Ovary (tissue), 9 donors: ENCODE data around the gene TMEM222. TPM values are rescaled to one million over a fixed set of nuclear protein-coding genes. Genes with fewer than 3 reads are reported as not detected.
A peak's percentile ranks its signal among the peaks of the same experiment; 100 is the strongest.

Experiments
- DNase-seq, 5 donors: peaks; one replicate each; pipeline ENCODE4 v3.0.0-alpha.2; 2019 to 2020
- H3K27ac ChIP-seq, 2 donors: fragments of 200-600 bp; one replicate each; pipeline versions ENCODE4 v1.5.1 to v1.8.0; 2019 to 2022
- H3K27me3 ChIP-seq: fragments of 200-600 bp; one replicate; pipeline ENCODE4 v1.8.0; 2022
- H3K36me3 ChIP-seq: fragments of 200-600 bp; sonication (generic); one replicate; pipeline ENCODE4 v1.5.1; 2019
- H3K4me1 ChIP-seq: one replicate; pipeline ENCODE4 v1.8.1; 2013; ENCODE audit warnings: mild to moderate bottlenecking, moderate library complexity; ENCODE audit not compliant: insufficient read depth
- H3K4me3 ChIP-seq: fragments of 200-600 bp; sonication (generic); one replicate; pipeline ENCODE4 v1.5.1; 2017
- H3K9me3 ChIP-seq, 2 donors: fragments of 200-600 bp in 1 of 2; sonication (generic) in 1 of 2; one replicate each; pipeline versions ENCODE4 v1.5.1 to v1.8.1; 2013 to 2019; ENCODE audit warnings: mild to moderate bottlenecking in 1 of 2, moderate library complexity in 1 of 2
- EP300 ChIP-seq: sonication (generic); formaldehyde crosslinking; IDR thresholded peaks from one replicate; pipeline ENCODE4 v1.6.1; 2017; ENCODE audit warnings: antibody characterized with exemption
- POLR2A ChIP-seq: fragments of 450-650 bp; IDR thresholded peaks from one replicate; pipeline ENCODE4 v1.6.1; 2017; ENCODE audit warnings: antibody characterized with exemption, mild to moderate bottlenecking, moderate library complexity
- WGBS, 3 donors: extraction: QIAGEN DNeasy Blood & Tissue Kit in 1 of 3; methylation state at CpG; one replicate each; pipeline versions ENCODE4 v1.1.5 to v1.1.7; 2013 to 2017; 5-methylcytosine and 5-hydroxymethylcytosine counted together
- intact Hi-C, 4 donors: fragments of 100-400 bp; cut with DNase I; formaldehyde crosslinking; loops; one replicate each; pipeline versions ENCODE4 v1.11.0 to v1.15.1; 2022 to 2023
- polyA plus RNA-seq, 2 donors: library from polyadenylated mRNA; stranded (reverse); fragments of 200-250 nt in 1 of 2; fragments of 350-450 nt in 1 of 2; fragmentation: Illumina TruSeq in 1 of 2; extraction: RNeasy Lipid Tissue Mini Kit (QIAGEN cat#74804) in 1 of 2; gene quantifications; one replicate each; pipeline ENCODE4 v1.2.3, GENCODE V29; 2013 to 2014
- total RNA-seq, 7 donors: library from RNA; depleted of rRNA in 2 of 7; stranded (reverse); fragments of >200 nt in 2 of 7; fragmentation: NEBNext Ultra II Directional in 3 of 7; extraction: Animal tissue kit (Norgen Biotek cat#: 25700) in 3 of 7; gene quantifications; one replicate each; pipeline versions ENCODE4 v1.1.0 to v1.2.4, GENCODE V29; 2016 to 2023
- TF ChIP-seq, protein P1 (sequence below), 3 donors: fragments of 450-650 bp in 2 of 3; fragments of 200-600 bp in 1 of 3; IDR thresholded peaks; one replicate each; pipeline versions ENCODE4 v1.5.1 to v1.8.0; 2016 to 2022; ENCODE audit warnings: antibody characterized with exemption in 3 of 3, mild to moderate bottlenecking in 1 of 3
- donor health status: DM: no; HTN: no; CAD: no; lungs with moderate emphysema.
- donor health status: DM: no; HTN: no; CAD: no.
- donor health status: Bipolar disorder and iron deficiency.
- donor health status: DM: yes; HTN: yes; CAD: no.
- donor health status: DM: no; HTN: no; CAD: no.
- donor health status: DM: yes; HTN: yes; CAD: no.

The TMEM222 gene
- total and polyA plus RNA-seq, 9 donors, result 12.9 to 52.5 (median 36.5) TPM

DNA sequence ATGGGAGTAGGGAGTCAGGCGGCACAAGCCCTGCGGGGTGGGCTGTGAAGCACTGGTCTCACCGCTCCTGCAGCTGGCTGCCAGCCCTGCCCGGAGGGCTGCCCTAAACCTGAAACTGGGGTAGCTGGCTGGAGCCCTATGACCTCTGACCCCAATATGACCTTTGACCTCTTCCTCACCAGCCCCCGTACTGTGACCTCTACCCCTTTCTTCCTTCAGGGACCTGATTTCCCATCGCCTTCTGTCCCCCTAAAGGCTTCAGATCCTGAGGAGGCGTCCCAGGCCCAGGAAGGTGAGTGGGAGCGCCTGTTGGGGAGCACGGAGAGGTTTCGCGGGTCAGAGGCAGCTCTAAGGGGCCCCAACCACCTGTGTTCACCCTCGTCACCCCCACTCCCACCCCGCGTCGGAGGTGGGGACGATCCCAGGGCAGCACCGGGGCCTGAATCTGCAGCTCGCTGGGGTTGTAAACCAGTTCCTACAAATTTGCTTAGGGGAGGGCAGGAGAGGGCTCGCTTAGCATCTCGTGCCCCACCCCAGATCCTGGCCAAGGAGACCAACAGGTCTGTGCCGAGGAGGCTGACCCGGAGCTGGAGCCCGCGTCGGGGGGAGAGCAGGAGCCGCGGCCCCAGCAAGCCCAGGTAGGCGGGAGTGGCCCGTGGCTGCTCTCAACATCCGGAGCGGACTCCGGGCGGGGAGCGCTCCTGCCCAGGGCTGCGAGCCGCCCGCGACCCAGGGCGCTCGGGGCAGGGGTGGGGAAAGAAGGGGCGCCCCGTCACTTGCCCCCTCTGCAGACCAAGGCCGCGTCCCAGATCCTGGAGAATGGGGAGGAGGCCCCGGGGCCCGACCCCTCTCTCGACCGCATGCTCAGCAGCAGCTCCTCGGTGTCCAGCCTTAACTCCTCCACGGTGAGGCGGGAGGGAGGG lies 27.2 kb downstream of the TMEM222 start:
- Histone ChIP-seq H3K36me3 (no peaks in the 10 kb centered on the region), H3K27me3 (no peaks in the 10 kb centered on the region), H3K27ac (no peak overlapping the region), H3K4me3 (peak overlapping the region; percentile 45), H3K9me3 (no peaks in the 10 kb centered on the region), H3K4me1 (peaks cover 8% of the 10 kb centered on the region)
- 19 to 27% (median 20%) methylated on average over 44 to 51 of the region's 51 CpGs for WGBS, 3 donors
- TF ChIP-seq POLR2A (no peak), EP300 (no peak)
- TF ChIP-seq, protein P1, sequence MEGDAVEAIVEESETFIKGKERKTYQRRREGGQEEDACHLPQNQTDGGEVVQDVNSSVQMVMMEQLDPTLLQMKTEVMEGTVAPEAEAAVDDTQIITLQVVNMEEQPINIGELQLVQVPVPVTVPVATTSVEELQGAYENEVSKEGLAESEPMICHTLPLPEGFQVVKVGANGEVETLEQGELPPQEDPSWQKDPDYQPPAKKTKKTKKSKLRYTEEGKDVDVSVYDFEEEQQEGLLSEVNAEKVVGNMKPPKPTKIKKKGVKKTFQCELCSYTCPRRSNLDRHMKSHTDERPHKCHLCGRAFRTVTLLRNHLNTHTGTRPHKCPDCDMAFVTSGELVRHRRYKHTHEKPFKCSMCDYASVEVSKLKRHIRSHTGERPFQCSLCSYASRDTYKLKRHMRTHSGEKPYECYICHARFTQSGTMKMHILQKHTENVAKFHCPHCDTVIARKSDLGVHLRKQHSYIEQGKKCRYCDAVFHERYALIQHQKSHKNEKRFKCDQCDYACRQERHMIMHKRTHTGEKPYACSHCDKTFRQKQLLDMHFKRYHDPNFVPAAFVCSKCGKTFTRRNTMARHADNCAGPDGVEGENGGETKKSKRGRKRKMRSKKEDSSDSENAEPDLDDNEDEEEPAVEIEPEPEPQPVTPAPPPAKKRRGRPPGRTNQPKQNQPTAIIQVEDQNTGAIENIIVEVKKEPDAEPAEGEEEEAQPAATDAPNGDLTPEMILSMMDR (IDR thresholded peaks at IDR 0.05), result no peak
- peak in 1 of 5 donors; percentile 35 for DNase-seq
- intact Hi-C loops, result no loop called here

- TF ChIP-seq EP300 (no peak), POLR2A (no peak)
- TF ChIP-seq, protein P1 (IDR thresholded peaks at IDR 0.05), result peak in 1 of 3 donors; percentile 6
- Histone ChIP-seq H3K36me3 (no peaks in the 10 kb centered on the region), H3K4me1 (peaks cover 8% of the 10 kb centered on the region), H3K4me3 (peak overlapping the region; percentile 45), H3K9me3 (no peaks in the 10 kb centered on the region), H3K27me3 (no peaks in the 10 kb centered on the region), H3K27ac (no peak overlapping the region)
- peak; percentile 63 to 79 (median 66) for DNase-seq
- 5 to 7% (median 5%) methylated on average over 65 to 84 of the region's 84 CpGs for WGBS, 3 donors
- intact Hi-C loops, result loop anchor here in 2 of 4 donors (2.0 to 10.0 kb wide), 2 partner anchors 27 to 45 kb away; partner anchors contain the start of gene TMEM222 (in 1 of the 2)
These were observed 28.1 kb downstream of the TMEM222 start for GRCh38 chr1:27349784-27350662.

DNA sequence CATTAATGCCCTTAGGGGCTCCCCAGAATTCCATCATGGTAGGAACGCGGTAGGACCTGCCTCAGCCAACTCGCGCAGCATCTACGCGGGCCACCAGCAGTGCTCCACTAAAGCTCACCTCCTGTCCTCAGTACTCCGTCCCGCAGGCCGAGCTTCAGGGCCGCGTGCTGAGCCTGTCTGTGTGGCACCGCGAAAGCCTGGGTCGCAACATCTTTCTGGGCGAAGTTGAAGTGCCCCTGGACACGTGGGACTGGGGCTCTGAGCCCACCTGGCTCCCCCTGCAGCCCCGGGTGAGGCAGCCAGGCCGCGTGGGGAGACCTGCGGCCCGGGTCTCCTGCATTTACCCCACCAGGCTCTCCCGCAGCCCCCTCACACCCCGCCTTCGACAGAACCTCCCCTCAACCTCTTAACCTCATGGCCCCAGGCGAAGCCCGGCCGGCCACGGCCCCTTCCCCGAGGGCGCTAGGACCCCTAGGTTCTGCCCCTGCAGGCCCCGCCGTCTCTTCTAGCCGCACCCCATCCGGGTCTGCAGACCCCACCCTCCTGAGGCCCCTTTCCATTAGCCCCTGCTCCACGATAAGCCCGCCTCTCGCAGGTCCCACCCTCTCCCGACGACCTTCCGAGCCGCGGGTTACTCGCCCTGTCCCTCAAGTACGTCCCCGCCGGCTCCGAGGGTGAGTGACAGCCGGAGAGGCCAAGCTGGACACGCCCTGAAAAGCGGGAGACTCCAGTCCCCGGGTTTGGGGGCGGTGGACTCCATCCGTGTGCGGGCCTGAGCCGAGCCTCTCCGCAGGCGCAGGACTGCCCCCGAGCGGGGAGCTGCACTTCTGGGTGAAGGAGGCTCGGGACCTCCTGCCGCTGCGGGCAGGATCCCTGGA lies 28.9 kb downstream of the TMEM222 start:
- Histone ChIP-seq H3K4me1 (peaks cover 8% of the 10 kb centered on the region), H3K4me3 (no peak overlapping the region), H3K27ac (no peak overlapping the region), H3K36me3 (no peaks in the 10 kb centered on the region), H3K9me3 (no peaks in the 10 kb centered on the region), H3K27me3 (no peaks in the 10 kb centered on the region)
- TF ChIP-seq, protein P1 (IDR thresholded peaks at IDR 0.05), result no peak
- TF ChIP-seq EP300 (no peak), POLR2A (no peak)
- WGBS, 3 donors, result 19 to 31% (median 27%) methylated on average over 57 to 62 of the region's 62 CpGs
- peak in 3 of 5 donors; percentile 45 to 54 (median 47) for DNase-seq
- intact Hi-C loops, result loop anchor here in 2 of 4 donors (2.0 to 10.0 kb wide), 2 partner anchors 28 to 46 kb away; partner anchors contain the start of gene TMEM222 (in 1 of the 2)
